22Rv1 (cell line): Measurements from ENCODE around the gene MUC15.

Experiments used
- CTCF ChIP-seq: fragments of 450-650 bp; IDR thresholded peaks from 2 replicates; pipeline ENCODE4 v1.5.1; 2017; ENCODE audit warnings: mild to moderate bottlenecking
- ZFX ChIP-seq: fragments of 450-650 bp; IDR thresholded peaks from 2 replicates; pipeline ENCODE4 v1.6.1; 2017; ENCODE audit warnings: antibody characterized with exemption, borderline replicate concordance

- TF ChIP-seq CTCF (no peak), ZFX (no peak)
Measured at GRCh38 chr11:26613759-26614158, 41.7 kb upstream of the MUC15 start.
